K562 (cell line): ENCODE measurements around the gene DNAJB12. TPM values are rescaled to one million over a fixed set of nuclear protein-coding genes. Genes with fewer than 3 reads are reported as not detected.

Source experiments
- CHD2 ChIP-seq: IDR thresholded peaks from 2 replicates; pipeline ENCODE4 v1.6.1; 2011; ENCODE audit warnings: low read depth, low read length
- GTF2E2 ChIP-seq: fragments of 200-800 bp; sonication (Bioruptor generic); IDR thresholded peaks from 2 replicates; pipeline ENCODE4 v1.6.1; 2016; ENCODE audit warnings: missing genetic modification characterization, missing compliant biosample characterization
- KDM2B ChIP-seq: fragments of 250-450 bp; sonication (Bioruptor Pico); IDR thresholded peaks from 2 replicates; pipeline ENCODE4 v1.8.0; 2021; ENCODE audit warnings: mild to moderate bottlenecking, moderate library complexity
- TEAD4 ChIP-seq, 2 experiments: sonication (generic) in 1 of 2; formaldehyde crosslinking in 1 of 2; IDR thresholded peaks; 2 replicates each; pipeline versions ENCODE4 v1.6.1 to v1.8.0; 2012 to 2022; ENCODE audit warnings: borderline replicate concordance in 1 of 2, inconsistent platforms in 1 of 2, low read length in 1 of 2, mild to moderate bottlenecking in 1 of 2, missing genetic modification reagents in 1 of 2
- ZBTB1 ChIP-seq: sonication (generic); formaldehyde crosslinking; IDR thresholded peaks from 2 replicates; pipeline ENCODE4 v1.8.1; 2023; ENCODE audit warnings: missing genetic modification reagents, low read depth, mild to moderate bottlenecking, borderline replicate concordance
- ZKSCAN1 ChIP-seq: fragments of 150-350 bp; IDR thresholded peaks from 2 replicates; pipeline ENCODE4 v1.6.1; 2016; ENCODE audit warnings: low read depth, low read length
- ZNF436 ChIP-seq: fragments of 250-450, 450-650 bp; sonication (Bioruptor Pico); formaldehyde crosslinking; IDR thresholded peaks from 2 replicates; pipeline ENCODE4 v1.7.0; 2020; ENCODE audit warnings: mild to moderate bottlenecking
- polyA plus RNA-seq, 8 experiments: library from polyadenylated mRNA; depleted of rRNA in 4 of 8; stranded (reverse) in 5 of 8; unstranded in 3 of 8; fragments of >200 nt; fragmentation: Nextera tagmentation in 2 of 8; fragmentation: Illumina TruSeq in 1 of 8; extraction: Ambion mirVana in 2 of 8; extraction: Trizol in 1 of 8; gene quantifications; 2 replicates each; pipeline versions ENCODE4 v1.2.1 to v1.2.3, GENCODE V29; 2011 to 2014; ENCODE audit warnings: inconsistent platforms in 1 of 8, missing spikeins in 1 of 8
- total RNA-seq, 7 experiments: library from RNA; depleted of rRNA in 6 of 7; stranded (reverse); fragments of >200 nt in 6 of 7; fragmentation: Illumina TruSeq in 2 of 7; extraction: Trizol in 2 of 7; gene quantifications; 2 replicates each; pipeline versions ENCODE4 v1.2.1 to v1.2.3, GENCODE V29; 2011 to 2021; ENCODE audit warnings: low replicate concordance in 1 of 7
- TF ChIP-seq, protein P1 (sequence below): sonication (generic); formaldehyde crosslinking; IDR thresholded peaks from 2 replicates; pipeline ENCODE4 v1.8.0; 2023; ENCODE audit warnings: mild to moderate bottlenecking, missing genetic modification reagents

The DNAJB12 gene
- total and polyA plus RNA-seq, 9 of the 15 experiments (the other 6 are each of a cell fraction or from before 2014, with no cell fraction given): 3.5 to 31.5 (median 20.3) TPM

DNA sequence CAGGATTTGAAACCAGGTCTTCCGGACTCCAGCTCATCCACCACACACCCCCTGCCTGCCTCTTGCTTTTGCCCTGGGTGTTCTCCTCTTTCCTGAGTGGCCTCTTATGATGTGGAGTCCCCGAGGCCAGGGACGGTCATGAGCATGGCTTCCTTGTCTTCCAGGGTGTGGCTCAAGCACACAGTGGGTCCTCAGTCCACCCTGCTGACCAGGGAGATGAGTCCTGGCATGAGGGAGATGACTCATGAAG, 32.8 kb downstream of the DNAJB12 start (continued):
- TF ChIP-seq CHD2 (no peak), ZBTB1 (CRISPR knock-in tag) (peak; percentile 72; the same call in 1 of the 2 replicates), ZKSCAN1 (peak; percentile 95), TEAD4 (IDR thresholded peaks at IDR 0.05; ENCODE audit: low read length) (0 out of 2 replicates have a peak, but pooled peaks have one; percentile 3), TEAD4 (CRISPR knock-in tag; IDR thresholded peaks at IDR 0.05; ENCODE audit: borderline replicate concordance) (no peak), GTF2E2 (tag) (no peak), ZNF436 (CRISPR knock-in tag) (no peak), KDM2B (no peak)
- TF ChIP-seq, protein P1, sequence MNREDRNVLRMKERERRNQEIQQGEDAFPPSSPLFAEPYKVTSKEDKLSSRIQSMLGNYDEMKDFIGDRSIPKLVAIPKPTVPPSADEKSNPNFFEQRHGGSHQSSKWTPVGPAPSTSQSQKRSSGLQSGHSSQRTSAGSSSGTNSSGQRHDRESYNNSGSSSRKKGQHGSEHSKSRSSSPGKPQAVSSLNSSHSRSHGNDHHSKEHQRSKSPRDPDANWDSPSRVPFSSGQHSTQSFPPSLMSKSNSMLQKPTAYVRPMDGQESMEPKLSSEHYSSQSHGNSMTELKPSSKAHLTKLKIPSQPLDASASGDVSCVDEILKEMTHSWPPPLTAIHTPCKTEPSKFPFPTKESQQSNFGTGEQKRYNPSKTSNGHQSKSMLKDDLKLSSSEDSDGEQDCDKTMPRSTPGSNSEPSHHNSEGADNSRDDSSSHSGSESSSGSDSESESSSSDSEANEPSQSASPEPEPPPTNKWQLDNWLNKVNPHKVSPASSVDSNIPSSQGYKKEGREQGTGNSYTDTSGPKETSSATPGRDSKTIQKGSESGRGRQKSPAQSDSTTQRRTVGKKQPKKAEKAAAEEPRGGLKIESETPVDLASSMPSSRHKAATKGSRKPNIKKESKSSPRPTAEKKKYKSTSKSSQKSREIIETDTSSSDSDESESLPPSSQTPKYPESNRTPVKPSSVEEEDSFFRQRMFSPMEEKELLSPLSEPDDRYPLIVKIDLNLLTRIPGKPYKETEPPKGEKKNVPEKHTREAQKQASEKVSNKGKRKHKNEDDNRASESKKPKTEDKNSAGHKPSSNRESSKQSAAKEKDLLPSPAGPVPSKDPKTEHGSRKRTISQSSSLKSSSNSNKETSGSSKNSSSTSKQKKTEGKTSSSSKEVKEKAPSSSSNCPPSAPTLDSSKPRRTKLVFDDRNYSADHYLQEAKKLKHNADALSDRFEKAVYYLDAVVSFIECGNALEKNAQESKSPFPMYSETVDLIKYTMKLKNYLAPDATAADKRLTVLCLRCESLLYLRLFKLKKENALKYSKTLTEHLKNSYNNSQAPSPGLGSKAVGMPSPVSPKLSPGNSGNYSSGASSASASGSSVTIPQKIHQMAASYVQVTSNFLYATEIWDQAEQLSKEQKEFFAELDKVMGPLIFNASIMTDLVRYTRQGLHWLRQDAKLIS (CRISPR knock-in tag): peak; percentile 13; the same call in 1 of the 2 replicates
